H9 (cell line): Measurements from ENCODE around the gene CCDC40. TPM values are rescaled to one million over a fixed set of nuclear protein-coding genes. Genes with fewer than 3 reads are reported as not detected.
A peak's percentile ranks its signal among the peaks of the same experiment; 100 is the strongest.

Experiments
- DNase-seq: peaks from one replicate; pipeline ENCODE4 v3.0.0-alpha.2; 2017
- H2AFZ ChIP-seq: one replicate; pipeline ENCODE4 v1.6.1; 2013; ENCODE audit warnings: mild to moderate bottlenecking, low read length, control low read depth, moderate library complexity
- H2AK5ac ChIP-seq: 2 replicates; pipeline ENCODE4 v1.6.1; 2013; ENCODE audit warnings: low read length, control low read depth, mixed read lengths; ENCODE audit not compliant: insufficient read length
- H2BK120ac ChIP-seq: one replicate; pipeline ENCODE4 v1.6.1; 2013; ENCODE audit warnings: low read depth, mild to moderate bottlenecking, low read length, control low read depth, inconsistent platforms; ENCODE audit not compliant: poor library complexity, severe bottlenecking
- H2BK12ac ChIP-seq: 2 replicates; pipeline ENCODE4 v1.6.1; 2013; ENCODE audit warnings: low read length, control low read depth, mixed read lengths, low read depth; ENCODE audit not compliant: insufficient read length
- H2BK15ac ChIP-seq: 2 replicates; pipeline ENCODE4 v1.6.1; 2013; ENCODE audit warnings: low read depth, low read length, control low read depth
- H2BK20ac ChIP-seq: one replicate; pipeline ENCODE4 v1.6.1; 2013; ENCODE audit warnings: low read depth, mild to moderate bottlenecking, low read length, control low read depth, inconsistent platforms; ENCODE audit not compliant: poor library complexity, severe bottlenecking
- H2BK5ac ChIP-seq: 2 replicates; pipeline ENCODE4 v1.6.1; 2013; ENCODE audit warnings: low read length, control low read depth, mixed read lengths; ENCODE audit not compliant: insufficient read length
- H3K14ac ChIP-seq: 2 replicates; pipeline ENCODE4 v1.6.1; 2013; ENCODE audit warnings: low read length, control low read depth; ENCODE audit not compliant: insufficient read depth
- H3K18ac ChIP-seq: 2 replicates; pipeline ENCODE4 v1.6.1; 2013; ENCODE audit warnings: low read depth, mild to moderate bottlenecking, mixed read lengths, low read length, control low read depth; ENCODE audit not compliant: insufficient read length
- H3K23ac ChIP-seq: 2 replicates; pipeline ENCODE4 v1.6.1; 2013; ENCODE audit warnings: low read length, control low read depth, mixed read lengths, low read depth; ENCODE audit not compliant: insufficient read length
- H3K23me2 ChIP-seq: 2 replicates; pipeline ENCODE4 v1.6.1; 2013; ENCODE audit warnings: low read depth, mild to moderate bottlenecking, mixed read lengths, low read length, control low read depth; ENCODE audit not compliant: insufficient read length, poor library complexity, severe bottlenecking
- H3K27ac ChIP-seq: 2 replicates; pipeline ENCODE4 v1.5.1; 2013; ENCODE audit warnings: low read length, control low read depth, mixed read lengths, low read depth; ENCODE audit not compliant: insufficient read length
- H3K27me3 ChIP-seq: 2 replicates; pipeline ENCODE4 v1.6.1; 2013; ENCODE audit warnings: low read length, control low read depth, inconsistent platforms; ENCODE audit not compliant: insufficient read depth
- H3K4ac ChIP-seq: 2 replicates; pipeline ENCODE4 v1.6.1; 2013; ENCODE audit warnings: low read depth, mild to moderate bottlenecking, control low read depth, inconsistent platforms, low read length, moderate library complexity
- H3K4me1 ChIP-seq: 2 replicates; pipeline ENCODE4 v1.6.1; 2013; ENCODE audit warnings: low read length, control low read depth, inconsistent platforms; ENCODE audit not compliant: insufficient read depth
- H3K4me2 ChIP-seq: 2 replicates; pipeline ENCODE4 v1.6.1; 2013; ENCODE audit warnings: low read length, control low read depth, mixed read lengths; ENCODE audit not compliant: insufficient read length, insufficient read depth
- H3K56ac ChIP-seq: 2 replicates; pipeline ENCODE4 v1.6.1; 2013; ENCODE audit warnings: low read depth, mild to moderate bottlenecking, mixed read lengths, low read length, control low read depth; ENCODE audit not compliant: insufficient read length
- H3K79me1 ChIP-seq: 2 replicates; pipeline ENCODE4 v1.6.1; 2013; ENCODE audit warnings: low read depth, mild to moderate bottlenecking, moderate library complexity, low read length, control low read depth, inconsistent platforms; ENCODE audit not compliant: insufficient read depth, poor library complexity, severe bottlenecking
- H3K79me2 ChIP-seq: 2 replicates; pipeline ENCODE4 v1.6.1; 2013; ENCODE audit warnings: low read length, control low read depth, inconsistent platforms; ENCODE audit not compliant: insufficient read depth
- H3K9ac ChIP-seq: 2 replicates; pipeline ENCODE4 v1.6.1; 2013; ENCODE audit warnings: low read length, control low read depth, mixed read lengths; ENCODE audit not compliant: insufficient read length; ENCODE audit errors: extremely low read depth
- H3K9me3 ChIP-seq: one replicate; pipeline ENCODE4 v1.6.1; 2013; ENCODE audit warnings: low read depth, low read length, inconsistent platforms; ENCODE audit not compliant: control insufficient read depth
- H3T11ph ChIP-seq: one replicate; pipeline ENCODE4 v1.6.1; 2013; ENCODE audit warnings: mild to moderate bottlenecking, low read length, control low read depth, inconsistent platforms
- H4K20me1 ChIP-seq: one replicate; pipeline ENCODE4 v1.6.1; 2013; ENCODE audit not compliant: control insufficient read depth, insufficient read length, insufficient read depth
- H4K5ac ChIP-seq: 2 replicates; pipeline ENCODE4 v1.6.1; 2013; ENCODE audit warnings: low read depth, mild to moderate bottlenecking, mixed read lengths, low read length, control low read depth; ENCODE audit not compliant: insufficient read length
- H4K8ac ChIP-seq: replicated peaks from 2 replicates; pipeline ENCODE4 v1.6.1; 2013; ENCODE audit warnings: low read length, control low read depth, mixed read lengths, low read depth; ENCODE audit not compliant: insufficient read length
- H4K91ac ChIP-seq: 2 replicates; pipeline ENCODE4 v1.6.1; 2013; ENCODE audit warnings: low read depth, mild to moderate bottlenecking, moderate library complexity, mixed read lengths, low read length, control low read depth; ENCODE audit not compliant: insufficient read length
- H3K27ac Mint-ChIP-seq, 3 experiments: 2 replicates in 2 of 3; 3 replicates in 1 of 3; pipeline ENCODE4 v1.8.0; 2020 to 2021; ENCODE audit warnings: mixed read lengths in 3 of 3, mild to moderate bottlenecking in 1 of 3, moderate library complexity in 1 of 3
- H3K27me3 Mint-ChIP-seq: 2 replicates; pipeline ENCODE4 v1.8.0; 2021; ENCODE audit warnings: low read depth, mild to moderate bottlenecking, moderate library complexity, mixed read lengths
- H3K36me3 Mint-ChIP-seq, 3 experiments: 2 replicates in 2 of 3; 3 replicates in 1 of 3; pipeline ENCODE4 v1.8.0; 2020 to 2021; ENCODE audit warnings: low read depth in 3 of 3, mixed read lengths in 3 of 3; ENCODE audit not compliant: insufficient read depth in 1 of 3
- H3K4me1 Mint-ChIP-seq, 2 experiments: 2 replicates each; pipeline ENCODE4 v1.8.0; 2020; ENCODE audit warnings: mixed read lengths in 2 of 2
- H3K4me3 Mint-ChIP-seq, 2 experiments: 2 replicates in 1 of 2; 3 replicates in 1 of 2; pipeline ENCODE4 v1.8.0; 2020 to 2021; ENCODE audit warnings: mild to moderate bottlenecking in 2 of 2, mixed read lengths in 2 of 2, moderate library complexity in 1 of 2
- H3K9me3 Mint-ChIP-seq, 2 experiments: 2 replicates in 1 of 2; 3 replicates in 1 of 2; pipeline ENCODE4 v1.8.0; 2020; ENCODE audit warnings: mild to moderate bottlenecking in 2 of 2, mixed read lengths in 2 of 2, moderate library complexity in 1 of 2
- CTCF ChIP-seq: fragments of 200-600 bp; sonication (generic); conservative IDR thresholded peaks from 3 replicates; pipeline ENCODE4 v1.8.0; 2021; ENCODE audit warnings: antibody characterized with exemption, mild to moderate bottlenecking
- WGBS: extraction: QIAGEN DNeasy Blood & Tissue Kit; methylation state at CpG from one replicate; pipeline ENCODE4 v1.1.7; 2013; ENCODE audit warnings: missing lambda C conversion rate, low lambda C conversion rate, mixed read lengths; ENCODE audit not compliant: insufficient read length; ENCODE audit errors: extremely low coverage; 5-methylcytosine and 5-hydroxymethylcytosine counted together
- total RNA-seq: library from RNA; stranded (reverse); gene quantifications from 2 replicates; pipeline ENCODE4 v1.2.1, GENCODE V29; 2021

The CCDC40 gene
- total RNA-seq, 1 experiment from 2014 or later, result 8.9 TPM

- peaks cover 21 to 49% (median 44%) of the 10 kb centered on the region in 3 experiments; a peak in 6 of 7 replicates for H3K36me3 Mint-ChIP-seq
- H3K79me2 ChIP-seq, result peaks cover 22% of the 10 kb centered on the region; the same call in 1 of the 2 replicates
- no peak for DNase-seq
- H2BK15ac ChIP-seq, result no peak overlapping the region
- H3K18ac ChIP-seq, result peak overlapping the region; percentile 73
- peak overlapping the region; percentile 86 for H3K9ac ChIP-seq
- no peak overlapping the region for H4K91ac ChIP-seq
- H3K9me3 Mint-ChIP-seq, result no peaks in the 10 kb centered on the region
- WGBS, result no CpG with 5 or more reads among the region's 69 CpGs
- H3K27ac Mint-ChIP-seq, result peak overlapping the region; percentile 65 to 92 (median 85); a peak in 5 of 7 replicates
- H2BK20ac ChIP-seq, result no peak overlapping the region
- no peak overlapping the region for H2BK12ac ChIP-seq
- H3K27ac ChIP-seq, result no peak overlapping the region
- H4K20me1 ChIP-seq, result no peaks in the 10 kb centered on the region
- TF ChIP-seq CTCF, result no peak
- peaks cover 24 to 42% of the 10 kb centered on the region in 2 experiments for H3K4me1 Mint-ChIP-seq
- H3K14ac ChIP-seq, result peak overlapping the region; percentile 87
- no peak overlapping the region for H2BK120ac ChIP-seq
- peak overlapping the region; percentile 87 for H3K4me2 ChIP-seq
- peaks cover 6% of the 10 kb centered on the region for H3K23me2 ChIP-seq
- H2AK5ac ChIP-seq, result no peak overlapping the region
- H2BK5ac ChIP-seq, result no peak overlapping the region
- peak overlapping the region; percentile 85 to 86 for H3K4me3 Mint-ChIP-seq
- H4K5ac ChIP-seq, result no peak overlapping the region
- no peak overlapping the region for H3K4ac ChIP-seq
- no peak overlapping the region for H3K23ac ChIP-seq
- peaks cover 4% of the 10 kb centered on the region for H3K79me1 ChIP-seq
- no peak overlapping the region for H2AFZ ChIP-seq
- no peak overlapping the region for H3T11ph ChIP-seq
- H3K27me3 Mint-ChIP-seq, result peaks cover 2% of the 10 kb centered on the region
- no peak overlapping the region for H4K8ac ChIP-seq
- no peak overlapping the region for H3K56ac ChIP-seq
- H3K4me1 ChIP-seq, result peaks cover 3% of the 10 kb centered on the region; the same call in 1 of the 2 replicates
- H3K9me3 ChIP-seq, result no peaks in the 10 kb centered on the region
- H3K27me3 ChIP-seq, result no peaks in the 10 kb centered on the region
These were observed 109.9 kb downstream of the CCDC40 start for GRCh38 chr17:80146121-80147034.
